ENCODE results near the gene PRRG2.

Gene PRRG2

DNA sequence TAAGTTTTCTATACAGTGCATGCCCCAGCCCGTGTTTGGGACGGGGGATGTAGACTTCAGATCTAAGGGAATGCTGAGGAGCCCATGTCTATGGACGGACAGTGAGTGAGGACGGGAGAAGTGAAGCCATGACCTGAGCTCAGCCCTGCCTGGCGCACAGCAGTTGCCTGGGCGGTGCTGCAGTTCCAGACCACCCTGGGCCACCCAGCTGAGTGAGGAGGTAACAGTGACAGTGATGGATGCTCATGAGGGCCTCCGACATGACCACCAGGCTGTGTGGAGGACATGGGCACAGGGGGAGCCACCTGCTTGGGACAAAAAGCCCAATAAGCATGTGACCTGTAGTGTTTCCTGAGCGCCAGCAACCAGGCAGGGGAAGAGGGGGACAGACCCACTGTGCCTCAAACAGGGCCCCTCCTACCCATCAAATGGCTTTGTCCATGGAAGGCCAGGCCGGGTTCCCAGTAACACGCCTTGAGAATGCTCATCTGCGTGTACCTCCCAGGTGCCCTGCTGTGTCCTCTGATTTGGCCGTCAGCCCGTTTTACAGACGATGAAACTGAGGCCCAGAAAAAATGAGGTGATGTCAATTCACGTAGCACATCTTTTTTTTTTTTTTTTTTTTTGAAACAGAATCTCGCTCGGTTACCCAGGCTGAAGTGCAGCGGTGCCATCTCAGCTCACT, 23.3 kb upstream of the PRRG2 start:
- no peak for DNase-seq

DNA sequence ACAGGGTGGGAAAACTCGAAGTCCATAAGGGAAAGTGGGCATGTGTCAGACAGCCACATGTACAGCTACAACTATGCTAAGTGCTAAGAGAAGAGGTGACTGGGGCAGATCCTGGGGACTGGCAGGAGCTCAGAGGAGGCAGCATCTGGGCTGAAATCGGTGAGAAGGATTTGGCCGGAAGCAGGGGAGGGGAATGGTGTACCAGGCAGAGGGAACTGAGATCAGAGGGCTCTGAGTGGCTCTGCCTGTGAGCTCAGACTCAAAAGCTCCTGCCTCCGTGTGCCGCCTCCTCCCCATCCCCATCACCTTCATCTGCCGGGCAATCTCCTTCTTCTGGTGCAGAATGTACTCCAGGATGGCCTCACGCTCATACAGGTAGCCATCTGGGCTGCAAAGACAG, 22.5 kb upstream of the PRRG2 start:
- DNase-seq, result peak; percentile 69

DNA sequence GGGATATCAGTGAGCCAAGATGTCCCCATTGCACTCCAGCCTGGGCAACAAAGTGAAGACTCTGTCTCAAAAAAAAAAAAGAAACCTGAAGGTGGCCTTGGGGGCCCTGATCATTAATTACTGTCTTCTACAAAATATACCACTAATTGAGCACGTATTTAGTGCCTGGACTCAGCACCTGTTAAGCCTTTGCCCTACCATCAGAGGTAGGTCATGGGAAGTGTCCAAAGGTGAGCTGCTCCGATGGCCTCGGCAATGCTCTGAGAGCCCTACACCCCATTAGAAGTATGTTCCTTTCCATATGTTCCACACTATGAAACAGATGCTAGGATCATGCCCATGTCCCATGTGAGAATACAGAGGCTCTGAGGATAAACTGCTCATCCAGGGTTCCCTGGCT, 21.7 kb upstream of the PRRG2 start:
- no peak for DNase-seq

DNA sequence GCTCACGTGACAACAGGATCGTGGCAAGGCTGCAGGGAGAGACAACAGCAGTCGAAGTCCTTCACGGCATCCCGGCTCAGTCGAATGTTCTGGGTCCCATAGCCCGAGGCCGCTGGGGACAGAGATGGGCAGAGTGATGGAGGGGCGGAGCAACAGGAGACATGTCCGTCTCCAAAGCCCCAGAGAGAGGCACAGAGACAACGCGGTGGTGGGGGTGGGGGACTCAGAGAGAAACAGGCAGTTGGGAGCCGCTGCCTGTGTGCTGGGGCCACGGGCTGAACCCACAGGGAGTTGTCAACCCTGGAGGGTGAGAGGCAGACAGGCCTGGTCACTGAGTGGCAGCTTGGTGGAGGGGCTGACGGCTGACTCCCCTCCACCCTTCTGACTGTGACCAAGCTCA, 21.2 kb upstream of the PRRG2 start:
- no peak for DNase-seq

DNA sequence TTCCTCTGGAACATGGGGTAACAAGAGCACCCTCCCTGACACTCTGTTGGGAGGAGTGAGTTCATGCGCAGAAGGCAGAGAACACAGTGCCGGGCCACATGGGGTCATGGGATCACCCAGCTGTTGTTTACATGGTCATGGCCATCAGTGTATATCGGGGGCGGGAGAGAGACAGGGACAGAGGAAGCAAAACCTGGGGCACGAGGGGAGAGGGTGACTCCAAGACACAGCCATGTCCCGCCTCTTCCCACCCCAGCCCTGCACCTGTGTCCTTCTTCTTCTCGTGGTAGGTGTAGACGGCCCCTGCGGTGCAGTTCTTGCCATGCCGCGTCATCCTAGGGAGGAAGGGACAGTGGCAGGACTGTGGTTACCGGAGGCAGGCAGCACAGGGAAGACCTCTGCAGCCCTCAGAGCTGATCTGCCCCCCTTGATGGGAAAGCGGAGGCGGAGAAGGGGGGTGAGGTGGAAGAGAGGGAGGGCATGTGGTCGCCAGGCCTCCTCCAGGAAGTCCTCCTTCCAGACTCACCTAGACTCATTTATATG, 20.7 kb upstream of the PRRG2 start:
- DNase-seq, result peak; percentile 82

DNA sequence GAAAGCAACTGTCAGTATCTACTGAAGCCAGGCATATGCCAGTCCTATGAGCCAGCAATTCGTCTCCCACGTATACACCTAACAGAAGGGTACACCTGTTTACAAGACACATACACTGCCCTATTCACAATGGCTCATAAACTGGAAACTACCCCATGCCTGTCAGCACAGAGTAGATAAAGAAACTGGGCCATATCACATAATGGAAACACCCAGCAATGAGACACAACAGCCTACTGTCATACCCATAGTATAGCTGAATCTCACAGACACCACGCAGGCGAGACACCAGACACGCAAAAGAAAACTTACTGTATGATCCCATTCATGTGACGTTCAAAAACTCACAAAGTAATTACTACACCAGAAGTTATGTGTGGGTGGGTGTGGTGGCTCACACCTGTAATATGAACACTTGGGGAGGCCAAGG, 16.5 kb upstream of the PRRG2 start:
- peak; percentile 81 for DNase-seq

DNA sequence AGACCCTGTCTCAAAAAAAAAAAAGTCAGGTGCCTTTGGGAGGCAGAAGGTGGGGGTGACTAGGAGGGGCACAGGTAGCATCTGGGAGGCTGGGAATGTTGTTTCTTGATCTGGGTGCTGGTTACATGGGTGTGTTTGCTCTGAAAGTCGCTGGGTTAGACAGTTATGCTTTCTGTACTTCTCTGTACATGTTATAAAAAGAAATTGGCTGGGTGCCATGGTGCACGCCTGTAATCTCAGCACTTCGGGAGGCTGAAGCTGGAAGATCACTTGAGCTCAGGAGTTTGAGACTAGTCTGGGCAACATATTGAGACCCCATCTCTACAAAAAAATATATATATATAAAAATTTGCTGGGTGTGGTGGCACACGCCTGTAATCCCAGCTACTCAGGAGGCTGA, 15.9 kb upstream of the PRRG2 start:
- DNase-seq, result no peak

DNA sequence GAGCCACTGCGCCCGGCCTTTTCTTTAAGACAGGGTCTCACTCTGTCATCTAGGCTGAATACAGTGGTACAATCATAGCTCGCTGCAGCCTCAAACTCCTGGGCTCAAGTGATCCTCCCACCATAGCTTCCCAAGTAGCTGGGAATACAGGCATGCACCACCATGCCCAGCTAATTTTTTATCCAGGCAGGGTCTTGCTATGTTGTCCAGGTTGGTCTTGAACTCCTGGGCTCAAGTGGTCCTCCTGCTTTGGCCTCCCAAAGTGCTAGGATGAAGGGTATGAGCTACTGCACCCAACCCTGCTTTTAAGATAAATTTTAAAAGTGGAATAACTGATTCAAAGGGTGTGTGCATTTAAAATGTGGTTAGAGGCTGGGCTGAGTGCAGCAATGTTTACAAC, 14.8 kb upstream of the PRRG2 start:
- DNase-seq, result no peak

DNA sequence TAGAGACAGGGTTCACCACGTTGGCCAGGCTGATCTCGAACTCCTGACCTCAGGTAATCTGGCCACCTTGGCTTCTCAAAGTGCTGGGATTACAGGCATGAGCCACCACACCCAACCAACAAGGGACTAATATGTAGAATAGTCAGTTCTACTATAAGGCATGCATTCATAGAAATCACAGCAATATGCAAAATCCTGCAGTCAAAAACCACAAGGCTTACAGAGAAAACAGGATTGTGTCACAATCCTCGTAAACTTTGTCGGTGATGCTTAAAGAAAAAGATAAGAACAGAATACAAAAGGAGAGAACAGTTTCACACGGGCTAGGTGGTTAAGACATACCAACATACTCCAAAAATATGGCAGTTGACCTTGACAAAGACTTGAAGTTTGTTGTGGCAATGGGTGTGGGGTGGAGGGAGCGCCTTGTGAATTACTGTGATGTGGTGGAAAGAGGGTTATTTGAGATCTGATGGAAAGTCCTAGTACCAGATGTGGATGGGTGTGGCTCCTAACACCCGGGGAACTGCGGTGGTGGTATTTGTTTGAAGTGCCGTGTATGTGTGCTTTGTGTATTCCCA, 13.2 kb upstream of the PRRG2 start:
- DNase-seq, result peak; percentile 86

DNA sequence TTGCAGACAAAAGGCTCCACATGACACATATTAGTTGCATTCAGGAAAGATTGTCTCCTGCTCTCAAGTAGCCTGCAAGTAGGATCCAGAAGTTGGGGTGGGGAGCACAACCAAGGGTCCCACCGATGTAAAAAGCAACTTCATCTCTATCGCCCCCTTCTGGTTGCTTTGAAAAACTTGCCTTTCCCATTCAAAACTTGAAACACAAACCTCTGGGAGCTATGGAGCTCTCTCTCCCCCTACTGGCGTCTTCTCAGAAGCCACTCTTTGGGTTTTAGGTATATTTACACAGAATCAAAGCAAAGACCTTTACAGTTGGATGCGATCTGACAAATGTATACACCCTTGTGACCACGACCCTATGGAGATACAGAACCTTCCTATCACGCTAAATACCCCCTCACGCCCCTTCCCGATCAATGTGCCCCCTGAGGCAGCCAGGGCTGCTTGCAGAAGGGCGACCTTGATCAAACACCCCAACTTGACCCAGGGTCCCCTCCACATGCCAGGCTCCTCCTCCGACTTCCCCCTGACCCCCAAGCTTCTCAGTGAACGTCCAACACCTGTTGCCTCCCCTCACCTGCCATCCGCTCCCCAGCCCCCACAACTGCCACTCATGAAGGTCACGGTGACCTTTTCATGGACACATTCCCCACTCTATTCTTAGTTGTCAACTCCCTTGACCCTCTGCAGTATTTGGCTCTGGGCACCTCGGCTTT, 10.8 kb upstream of the PRRG2 start:
- DNase-seq, result peak; percentile 83

DNA sequence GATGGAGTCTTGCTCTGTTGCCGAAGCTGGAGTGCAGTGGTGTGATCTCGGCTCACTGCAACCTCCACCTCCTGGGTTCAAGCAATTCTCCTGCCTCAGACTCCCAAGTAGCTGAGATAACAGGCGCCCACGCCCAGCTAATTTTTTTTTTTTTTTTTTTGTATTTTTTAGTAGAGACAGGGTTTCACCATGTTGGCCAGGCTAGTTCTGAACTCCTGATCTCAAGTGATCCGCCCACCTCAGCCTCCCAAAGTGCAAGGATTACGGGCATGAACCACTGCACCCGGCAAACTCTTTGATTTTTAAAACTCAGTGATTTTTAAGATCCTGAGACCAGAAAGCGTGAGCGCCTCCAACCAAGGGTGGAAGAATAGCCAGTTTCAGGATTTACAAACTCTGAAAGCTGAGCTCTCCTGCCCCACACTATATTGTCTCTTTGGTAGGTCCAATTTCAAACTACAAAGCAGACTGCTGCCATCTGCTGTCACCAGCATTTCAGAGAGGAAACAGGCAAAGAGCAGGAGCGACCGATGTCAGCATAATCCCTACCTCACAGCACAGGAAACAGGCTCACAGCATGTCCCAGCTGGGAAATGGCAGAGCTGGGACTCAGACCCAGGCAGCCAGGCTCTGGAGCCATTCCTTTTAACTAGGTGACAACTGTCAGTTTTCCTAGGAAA, 10.0 kb upstream of the PRRG2 start:
- DNase-seq, result no peak

DNA sequence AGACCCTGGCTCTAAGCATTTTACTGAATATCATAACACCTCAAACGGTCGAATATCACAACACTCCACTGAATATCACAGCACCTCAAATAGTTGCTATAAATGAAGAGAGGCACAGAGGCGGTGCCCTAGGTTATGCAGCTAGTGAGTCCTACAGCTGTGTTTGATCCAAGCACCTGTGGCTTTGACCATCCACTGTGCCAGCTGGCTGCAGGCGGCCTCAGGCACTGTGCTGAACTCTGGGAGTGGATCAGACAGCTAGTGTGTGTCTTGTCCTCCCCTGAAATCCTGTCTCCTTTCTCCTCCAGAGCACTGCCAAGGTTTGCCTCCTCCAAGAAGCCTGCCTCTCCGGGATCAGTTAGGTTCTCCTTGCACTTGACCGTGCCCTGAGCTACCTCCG, 8.1 kb upstream of the PRRG2 start:
- no peak for DNase-seq

DNA sequence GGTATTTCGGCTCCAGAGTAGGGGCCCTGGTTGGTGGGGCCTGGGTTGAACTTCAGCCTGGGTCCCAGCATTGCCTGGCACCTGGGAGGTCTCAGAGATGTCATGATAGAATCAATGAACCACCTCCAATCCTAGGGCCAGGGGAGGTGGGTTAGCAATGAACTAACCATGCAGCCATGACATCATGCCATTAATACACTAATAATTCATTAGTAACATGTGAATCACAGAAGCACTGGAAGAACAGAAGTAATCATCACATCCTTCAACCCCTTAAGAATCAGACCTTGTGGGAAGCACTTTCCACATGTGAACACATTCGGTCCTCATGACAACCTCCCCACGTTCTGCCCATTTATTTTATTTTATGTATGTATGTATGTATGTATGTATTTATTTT, 7.7 kb upstream of the PRRG2 start:
- no peak for DNase-seq

DNA sequence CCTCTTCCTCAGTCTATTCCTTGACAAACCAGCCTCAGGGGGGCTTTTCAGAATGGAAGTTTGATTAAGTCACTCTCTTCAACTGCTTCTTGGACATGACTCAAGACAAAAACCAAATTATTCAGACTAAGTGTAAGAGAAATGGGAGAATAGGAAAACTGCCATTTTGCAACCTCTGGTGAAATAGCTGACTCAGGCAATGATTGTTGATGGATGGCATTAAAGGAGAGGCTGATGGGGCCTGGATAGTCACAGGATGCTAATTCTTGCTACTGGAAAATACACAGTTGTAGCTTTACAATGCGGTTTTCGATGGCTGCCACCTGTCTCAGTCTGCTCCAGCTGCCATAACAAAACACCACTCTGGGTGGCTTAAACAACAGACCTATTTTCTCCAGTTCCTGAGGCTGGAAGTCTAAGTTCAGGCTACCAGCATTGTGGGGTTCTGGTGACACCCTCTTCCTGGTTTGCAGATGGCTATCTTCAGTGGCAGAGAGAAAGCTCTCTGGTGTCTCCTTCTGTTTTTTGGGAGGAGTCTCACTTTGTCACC, 6.8 kb upstream of the PRRG2 start:
- no peak for DNase-seq

DNA sequence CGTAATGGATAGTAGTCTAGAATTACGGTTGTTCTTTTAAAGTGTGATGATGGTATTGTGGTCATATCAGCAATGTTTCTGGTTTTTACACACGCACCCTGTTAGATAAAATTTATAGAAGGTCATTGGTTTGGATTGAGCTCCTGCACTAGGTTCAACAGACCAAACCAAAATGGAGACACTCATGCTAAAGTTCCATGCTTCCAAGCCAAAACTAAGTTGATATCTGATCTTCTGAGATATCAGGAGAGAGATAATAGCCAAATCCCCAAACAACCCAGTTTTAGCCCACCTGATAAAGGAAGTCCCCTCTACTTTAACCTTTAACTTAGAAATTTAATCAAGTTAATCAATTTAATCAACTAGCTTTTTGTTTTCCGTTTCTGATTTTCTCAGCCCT, 1.9 kb upstream of the PRRG2 start:
- no peak for DNase-seq

DNA sequence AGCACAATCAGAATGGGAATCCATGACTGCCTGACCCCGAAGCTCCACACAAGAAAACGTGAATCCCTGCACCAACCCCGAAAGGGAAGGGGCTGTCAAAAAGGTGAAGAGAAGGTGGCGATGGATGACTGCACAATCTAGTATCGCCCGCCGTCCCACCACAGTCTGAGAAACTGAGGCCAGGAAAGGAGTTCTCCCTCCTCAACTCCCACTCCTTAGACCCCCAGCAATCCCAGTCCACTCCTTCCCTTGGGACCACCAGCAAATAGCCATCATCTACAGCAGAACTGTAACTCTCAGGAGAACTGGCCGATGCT, 1.2 kb upstream of the PRRG2 start:
- DNase-seq, result no peak

DNA sequence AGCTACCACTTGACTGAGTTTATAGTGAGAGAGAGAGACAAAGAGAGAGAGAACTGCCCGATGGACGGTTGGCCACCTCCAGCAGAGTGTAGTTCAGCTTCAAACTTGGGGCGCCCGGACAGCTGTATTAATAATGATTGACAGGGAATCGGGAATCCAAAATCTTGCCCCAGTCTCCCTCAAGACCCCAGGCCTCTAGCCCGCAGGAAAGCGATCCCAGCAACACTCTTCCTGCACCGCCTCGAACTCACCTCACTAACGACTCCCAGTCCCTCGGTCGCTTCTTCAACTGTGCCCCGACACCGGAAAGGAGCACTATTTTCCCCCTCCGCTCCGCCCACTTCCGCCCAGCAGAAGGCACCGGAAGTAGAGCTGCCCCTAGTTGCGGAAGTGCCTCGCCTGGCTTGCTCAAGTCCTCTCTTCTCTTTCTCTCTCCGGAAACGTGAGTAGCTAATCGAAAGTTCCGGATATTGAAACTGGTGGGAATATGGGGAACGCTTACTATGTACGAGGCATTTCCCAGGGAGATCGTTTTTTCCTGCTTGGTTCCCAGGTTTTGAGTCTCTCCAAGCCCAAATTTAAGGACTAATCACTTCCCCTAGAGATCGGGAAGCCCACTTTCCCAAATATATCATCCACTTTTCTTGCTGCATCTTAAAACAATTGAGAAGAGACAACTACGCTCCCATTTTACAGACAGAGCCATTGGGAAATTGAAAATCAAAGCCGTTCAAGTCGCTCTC, 681 bp upstream of the PRRG2 start, which contains the start of gene NOSIP:
TSS of gene NOSIP (minus strand) at position 293 of the 743 bp plus-strand sequence. CDS start 19,865 bp downstream, outside the sequence.
- peak; percentile 98 for DNase-seq

DNA sequence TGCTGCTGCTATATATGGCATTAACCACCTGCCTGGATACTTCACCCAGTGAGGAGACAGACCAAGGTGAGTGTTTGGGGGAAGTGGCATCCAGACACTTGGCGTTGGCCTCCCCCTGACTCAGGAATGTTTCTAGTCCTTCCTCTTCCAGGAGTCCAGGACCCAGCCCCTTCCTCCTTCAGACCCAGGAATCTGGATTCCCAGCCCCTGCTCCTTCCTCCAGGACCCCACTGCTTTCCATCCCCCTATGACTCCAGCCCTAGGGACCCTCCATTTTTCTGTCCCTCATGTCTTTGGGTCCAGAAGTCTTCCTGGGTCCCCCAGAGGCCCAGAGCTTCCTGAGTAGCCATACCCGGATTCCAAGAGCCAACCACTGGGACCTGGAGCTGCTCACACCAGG, 2.1 kb downstream of the PRRG2 start:
- no peak for DNase-seq

DNA sequence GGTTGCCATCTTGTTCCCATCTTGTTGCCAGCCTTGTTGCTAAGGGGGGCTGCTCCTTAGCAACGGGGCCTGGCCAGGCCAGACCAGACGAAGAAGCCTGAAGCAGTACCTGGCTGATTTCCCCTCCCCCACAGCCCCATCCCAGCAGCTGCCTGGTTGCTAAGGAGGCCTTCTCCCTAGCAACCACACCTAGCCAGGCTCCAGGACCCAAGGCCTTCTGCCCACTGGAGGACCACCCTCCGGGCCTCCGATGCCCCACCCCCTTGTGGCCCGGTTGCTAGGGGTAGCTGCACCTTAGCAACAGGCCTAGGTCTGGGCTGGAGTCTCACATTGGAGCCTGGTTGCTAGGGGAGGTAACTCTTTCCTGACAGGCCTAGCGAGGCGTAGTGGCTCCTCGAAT, 3.9 kb downstream of the PRRG2 start:
- no peak for DNase-seq

DNA sequence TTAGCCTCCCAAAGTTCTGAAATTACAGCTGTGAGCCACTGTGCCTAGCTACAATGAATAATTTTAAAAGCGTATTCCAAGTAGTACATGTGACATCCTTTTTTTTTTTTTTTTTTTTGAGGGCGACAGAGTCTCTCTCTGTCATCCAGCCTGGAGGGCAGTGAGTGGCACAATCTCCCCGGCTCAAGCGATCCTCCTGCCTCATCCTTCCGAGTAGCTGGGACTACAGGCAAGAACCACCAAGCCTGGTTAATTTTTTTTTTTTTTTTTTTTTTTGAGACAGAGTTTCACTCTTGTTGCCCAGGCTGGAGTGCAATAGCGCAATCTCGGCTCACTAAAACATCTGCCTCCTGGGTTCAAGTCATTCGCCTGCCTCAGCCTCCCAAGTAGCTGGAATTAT, 6.1 kb downstream of the PRRG2 start:
- no peak for DNase-seq

DNA sequence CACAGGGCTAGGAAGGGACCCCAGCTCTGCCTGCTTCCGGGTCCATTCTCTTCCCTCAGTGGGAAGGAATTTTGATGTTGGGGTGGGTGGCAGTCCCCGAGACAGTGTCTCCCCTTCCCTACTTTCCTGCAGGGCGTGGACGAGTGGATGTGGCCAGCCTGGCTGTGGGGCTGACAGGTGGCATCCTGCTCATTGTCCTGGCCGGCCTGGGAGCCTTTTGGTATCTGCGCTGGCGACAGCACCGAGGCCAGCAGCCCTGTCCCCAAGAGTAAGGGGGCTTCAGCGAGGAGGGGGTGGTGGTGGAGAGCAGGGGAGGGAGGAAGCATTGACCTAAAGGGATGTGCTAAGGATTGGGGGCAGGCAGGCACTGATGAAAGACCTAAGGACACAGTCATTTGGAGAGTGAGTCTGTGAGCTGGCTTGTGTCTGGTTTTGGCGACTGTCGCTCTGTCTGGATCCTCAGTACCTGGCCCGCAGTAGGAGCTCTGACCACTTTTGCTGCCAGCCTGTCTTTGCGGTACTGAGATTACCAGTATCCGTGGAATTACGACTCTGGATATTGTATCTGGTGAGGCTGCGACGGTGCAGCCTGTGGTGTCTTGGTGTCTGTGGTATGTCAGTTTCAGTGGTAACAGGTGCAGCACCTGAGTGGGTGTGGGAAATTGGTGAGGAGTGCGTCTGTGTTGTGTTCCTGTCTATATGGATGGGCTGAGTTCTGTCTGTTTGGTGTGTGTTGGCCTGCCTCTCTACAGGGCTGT, 7.4 kb downstream of the PRRG2 start:
- peak; percentile 83 for DNase-seq

DNA sequence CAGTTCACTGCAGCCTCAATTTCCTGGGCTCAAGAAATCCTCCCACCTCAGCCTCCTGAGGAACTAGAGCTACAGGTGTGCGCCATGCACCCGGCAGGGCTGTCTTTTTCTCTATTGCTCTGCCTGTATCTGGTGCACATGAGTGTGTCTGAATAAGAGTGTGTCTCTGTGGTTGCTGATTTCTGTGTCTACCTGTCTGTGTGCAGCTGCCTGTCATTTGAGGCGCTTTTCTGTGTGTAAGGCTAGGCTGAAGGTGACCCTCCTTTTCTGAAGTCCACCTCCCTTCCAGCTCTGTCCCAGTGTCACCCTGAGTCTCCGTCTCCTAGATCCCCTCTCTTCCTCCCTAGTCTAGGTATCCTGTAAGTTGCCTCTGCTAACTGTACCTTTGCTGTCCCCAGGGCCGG, 8.4 kb downstream of the PRRG2 start:
- DNase-seq, result no peak

All from activated effector memory CD4-positive, alpha-beta T cell treated with anti-CD3 and anti-CD28 coated beads, Interleukin-2, amount 50 U/mL, for 16 hours (primary cell).